ENCODE data around the gene HCRT.
A peak's percentile ranks its signal among the peaks of the same experiment; 100 is the strongest.

HCRT gene

DNA sequence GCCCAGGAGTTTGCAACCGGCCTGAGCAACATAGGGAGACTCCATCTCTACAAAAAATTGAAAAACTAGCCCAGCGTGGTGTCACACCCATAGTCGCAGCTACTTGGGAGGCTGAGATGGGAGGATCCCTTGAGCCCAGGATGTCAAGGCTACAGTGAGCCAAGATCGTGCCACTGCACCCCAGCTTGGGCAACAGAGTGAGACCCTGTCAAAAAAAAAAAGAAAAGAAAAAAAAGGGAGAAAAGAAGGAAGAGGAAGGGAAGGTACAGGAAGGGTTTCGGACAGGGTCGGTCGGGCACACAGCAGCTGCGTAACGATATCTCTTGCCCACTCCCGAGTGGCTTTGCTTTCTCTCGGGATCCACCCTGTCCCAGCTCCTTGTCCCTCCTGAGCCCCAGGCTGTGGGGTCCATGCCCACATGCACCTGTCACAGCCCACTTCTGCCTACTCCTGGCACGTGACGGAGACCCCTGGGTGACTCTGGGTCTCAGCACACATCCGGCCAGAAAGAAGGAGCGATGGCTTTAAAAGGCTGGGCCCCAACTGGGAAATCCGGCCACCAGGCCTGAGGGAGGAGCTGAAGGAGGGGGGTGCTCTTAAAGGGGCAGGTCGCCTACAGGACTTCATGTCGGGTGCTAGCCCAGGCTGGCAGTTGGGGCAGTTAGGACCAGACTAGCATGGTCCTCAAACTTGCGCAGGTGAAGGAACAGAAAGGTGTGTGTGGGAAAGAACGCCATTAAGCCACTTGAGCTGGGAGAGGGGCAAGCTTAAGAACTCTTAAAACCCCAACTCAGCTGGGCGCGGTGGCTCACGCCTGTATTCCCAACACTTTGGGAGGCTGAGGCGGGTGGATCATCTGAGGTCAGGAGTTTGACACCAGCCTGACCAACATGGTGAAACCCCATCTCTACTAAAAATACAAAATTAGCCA lies 9.0 kb upstream of the HCRT start, which contains the start of gene GHDC:
Gene GHDC, minus strand, starts transcription at position 526 of the 931 bp plus-strand sequence. CDS start 913 bp downstream, outside the sequence.
- TF ChIP-seq, protein P1, sequence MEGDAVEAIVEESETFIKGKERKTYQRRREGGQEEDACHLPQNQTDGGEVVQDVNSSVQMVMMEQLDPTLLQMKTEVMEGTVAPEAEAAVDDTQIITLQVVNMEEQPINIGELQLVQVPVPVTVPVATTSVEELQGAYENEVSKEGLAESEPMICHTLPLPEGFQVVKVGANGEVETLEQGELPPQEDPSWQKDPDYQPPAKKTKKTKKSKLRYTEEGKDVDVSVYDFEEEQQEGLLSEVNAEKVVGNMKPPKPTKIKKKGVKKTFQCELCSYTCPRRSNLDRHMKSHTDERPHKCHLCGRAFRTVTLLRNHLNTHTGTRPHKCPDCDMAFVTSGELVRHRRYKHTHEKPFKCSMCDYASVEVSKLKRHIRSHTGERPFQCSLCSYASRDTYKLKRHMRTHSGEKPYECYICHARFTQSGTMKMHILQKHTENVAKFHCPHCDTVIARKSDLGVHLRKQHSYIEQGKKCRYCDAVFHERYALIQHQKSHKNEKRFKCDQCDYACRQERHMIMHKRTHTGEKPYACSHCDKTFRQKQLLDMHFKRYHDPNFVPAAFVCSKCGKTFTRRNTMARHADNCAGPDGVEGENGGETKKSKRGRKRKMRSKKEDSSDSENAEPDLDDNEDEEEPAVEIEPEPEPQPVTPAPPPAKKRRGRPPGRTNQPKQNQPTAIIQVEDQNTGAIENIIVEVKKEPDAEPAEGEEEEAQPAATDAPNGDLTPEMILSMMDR (conservative IDR thresholded peaks at IDR 0.05; ENCODE audit: low read depth, low read length), result no peak
- Histone ChIP-seq H4K20me1 (ENCODE audit: insufficient read depth) (no peaks in the 10 kb centered on the region), H3K4me2 (peak within 1 kb of the TSS; percentile 84), H3K27me3 (ENCODE audit: insufficient read depth, low read depth) (no peaks in the 10 kb centered on the region), H2AFZ (ENCODE audit: low read depth) (peak within 1 kb of the TSS; percentile 88), H3K79me2 (ENCODE audit: insufficient read depth, low read depth) (no peaks in the 10 kb centered on the region), H3K27ac (peak within 1 kb of the TSS; percentile 6; the same call in 1 of the 2 replicates), H3K4me1 (ENCODE audit: low read depth, poor library complexity, severe bottlenecking) (peaks cover 14% of the 10 kb centered on the region), H3K4me3 (IDR thresholded peaks at IDR 0.05; ENCODE audit: insufficient read depth, low read depth, low read length) (no peak within 1 kb of the TSS), H3K36me3 (ENCODE audit: insufficient read depth) (no peaks in the 10 kb centered on the region), H3K9ac (peak within 1 kb of the TSS; percentile 59)

DNA sequence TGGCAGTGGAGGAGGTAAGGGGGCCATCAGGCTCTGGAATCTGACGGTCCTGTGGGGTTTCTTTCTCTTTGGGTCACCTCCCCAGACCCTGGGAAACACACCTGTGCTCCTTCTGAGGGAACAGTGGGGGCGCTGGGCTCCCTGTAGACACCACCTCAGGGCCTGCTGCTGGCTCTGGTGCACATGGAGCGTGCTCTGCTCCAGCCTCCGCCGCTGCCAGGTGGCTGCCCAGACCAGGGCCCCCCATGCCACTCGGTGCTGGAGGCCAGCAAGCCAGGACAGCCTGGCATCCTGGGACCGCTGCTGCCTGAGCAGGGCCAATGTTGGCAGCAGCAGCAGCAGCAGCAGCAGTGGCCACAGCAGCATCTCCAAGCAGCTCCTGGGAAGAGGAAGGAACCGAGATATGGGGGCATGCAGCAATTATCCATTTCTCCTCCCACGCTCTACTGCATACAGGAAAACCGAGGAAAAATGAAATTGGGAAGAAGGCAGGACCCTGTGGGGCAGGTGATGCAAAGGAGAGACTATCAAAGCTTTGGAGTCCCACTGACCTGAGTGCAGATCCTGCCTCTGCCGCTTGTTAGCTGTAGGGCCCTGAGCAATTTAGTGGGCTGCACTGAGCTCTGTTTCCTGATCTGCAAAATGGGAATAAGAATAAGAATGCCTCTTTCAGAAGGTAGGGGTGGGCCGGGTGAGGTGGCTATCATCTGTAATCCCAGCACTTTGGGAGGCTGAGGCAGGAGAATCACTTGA lies 8.1 kb upstream of the HCRT start:
- Histone ChIP-seq H3K9ac (peak overlapping the region; percentile 59), H3K4me1 (ENCODE audit: low read depth, poor library complexity, severe bottlenecking) (peaks cover 14% of the 10 kb centered on the region), H4K20me1 (ENCODE audit: insufficient read depth) (no peaks in the 10 kb centered on the region), H3K79me2 (ENCODE audit: insufficient read depth, low read depth) (no peaks in the 10 kb centered on the region), H3K4me2 (peak overlapping the region; percentile 84), H3K27me3 (ENCODE audit: insufficient read depth, low read depth) (no peaks in the 10 kb centered on the region), H2AFZ (ENCODE audit: low read depth) (peak overlapping the region; percentile 88), H3K36me3 (ENCODE audit: insufficient read depth) (no peaks in the 10 kb centered on the region), H3K4me3 (IDR thresholded peaks at IDR 0.05; ENCODE audit: insufficient read depth, low read depth, low read length) (no peak overlapping the region), H3K27ac (no peak overlapping the region)
- TF ChIP-seq, protein P1 (conservative IDR thresholded peaks at IDR 0.05; ENCODE audit: low read depth, low read length), result no peak

DNA sequence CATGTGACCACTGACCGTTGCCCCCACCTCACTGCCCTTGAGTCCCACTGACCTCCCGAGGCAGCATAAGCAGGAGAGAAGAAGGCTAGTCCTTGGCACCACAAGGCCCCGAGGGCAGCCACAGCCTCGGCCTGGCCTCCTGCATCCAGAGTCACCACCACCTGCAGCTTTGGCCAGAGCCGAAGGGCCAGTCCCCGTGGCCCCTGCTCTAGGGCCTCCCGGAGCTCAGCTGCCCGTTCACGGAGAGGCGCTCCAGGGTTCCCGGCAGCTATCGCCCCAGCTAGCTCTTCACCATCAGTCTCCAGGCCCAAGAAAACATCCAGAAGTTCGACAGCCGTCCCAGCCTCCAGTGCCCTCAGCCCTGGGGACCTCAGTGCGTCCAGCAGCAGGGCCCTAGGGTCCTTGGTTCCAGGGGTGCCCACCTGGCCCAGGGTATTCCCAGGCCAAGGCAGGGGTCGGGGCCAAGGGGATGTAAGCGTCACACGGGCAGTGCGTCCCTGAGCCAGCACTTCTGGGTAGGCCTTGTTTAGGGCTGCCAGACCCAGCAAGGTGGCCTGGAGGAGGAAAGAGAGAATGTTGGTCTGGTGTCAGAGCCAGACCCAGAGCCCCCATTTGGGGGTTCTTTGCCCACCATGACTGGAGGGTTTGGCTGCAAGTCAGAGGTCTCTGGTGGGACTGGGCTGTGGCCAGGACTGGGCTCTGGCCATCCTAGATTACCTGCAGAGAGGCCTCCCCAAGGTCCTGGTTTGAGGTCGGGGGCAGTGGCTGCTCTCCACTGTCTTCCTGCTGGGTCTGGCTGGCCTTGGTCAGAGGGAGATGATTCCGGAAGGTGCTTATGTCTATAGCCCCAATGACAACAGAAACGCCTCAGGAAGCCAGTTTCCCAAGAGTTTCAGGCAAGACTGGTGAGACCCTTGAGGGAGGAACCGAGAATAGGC lies 7.2 kb upstream of the HCRT start:
- Histone ChIP-seq H3K4me3 (IDR thresholded peaks at IDR 0.05; ENCODE audit: insufficient read depth, low read depth, low read length) (no peak overlapping the region), H4K20me1 (ENCODE audit: insufficient read depth) (no peaks in the 10 kb centered on the region), H3K4me2 (no peak overlapping the region; the same call in 1 of the 2 replicates), H3K27me3 (ENCODE audit: insufficient read depth, low read depth) (no peaks in the 10 kb centered on the region), H3K79me2 (ENCODE audit: insufficient read depth, low read depth) (no peaks in the 10 kb centered on the region), H3K27ac (no peak overlapping the region), H2AFZ (ENCODE audit: low read depth) (no peak overlapping the region), H3K36me3 (ENCODE audit: insufficient read depth) (no peaks in the 10 kb centered on the region), H3K4me1 (ENCODE audit: low read depth, poor library complexity, severe bottlenecking) (peaks cover 19% of the 10 kb centered on the region), H3K9ac (no peak overlapping the region)
- TF ChIP-seq, protein P1 (conservative IDR thresholded peaks at IDR 0.05; ENCODE audit: low read depth, low read length), result no peak

GRCh38 chr17:42191275-42191608 lies 6.0 kb upstream of the HCRT start:
- TF ChIP-seq, protein P1 (conservative IDR thresholded peaks at IDR 0.05; ENCODE audit: low read depth, low read length), result no peak
- peaks cover 30% of the 10 kb centered on the region for H3K4me1 ChIP-seq (ENCODE audit: low read depth, poor library complexity, severe bottlenecking)
- H3K79me2 ChIP-seq (ENCODE audit: insufficient read depth, low read depth), result no peaks in the 10 kb centered on the region

More at GRCh38 chr17:42191275-42191608, 6.0 kb upstream of the HCRT start:
- no peak overlapping the region for H2AFZ ChIP-seq (ENCODE audit: low read depth)
- no peak overlapping the region for H3K27ac ChIP-seq
- H3K36me3 ChIP-seq (ENCODE audit: insufficient read depth), result no peaks in the 10 kb centered on the region
- no peaks in the 10 kb centered on the region for H3K27me3 ChIP-seq (ENCODE audit: insufficient read depth, low read depth)
- H3K9ac ChIP-seq, result no peak overlapping the region
- H4K20me1 ChIP-seq (ENCODE audit: insufficient read depth), result no peaks in the 10 kb centered on the region
- no peak overlapping the region for H3K4me2 ChIP-seq
- no peak overlapping the region for H3K4me3 ChIP-seq (IDR thresholded peaks at IDR 0.05; ENCODE audit: insufficient read depth, low read depth, low read length)
